GM19023 (cell line): ENCODE measurements around the gene AGMAT.
A peak's percentile ranks its signal among the peaks of the same experiment; 100 is the strongest.

ENCODE experiments used
- ATAC-seq: cut with Tn5 transposase; IDR thresholded peaks from one replicate; pipeline ENCODE4 v1.9.1; 2021; ENCODE audit warnings: mild to moderate bottlenecking, moderate library complexity; ENCODE audit not compliant: unreplicated experiment

The AGMAT gene

GRCh38 chr1:15584489-15585363 lies at the start of gene AGMAT:
TSS of gene AGMAT (minus strand) at chr1:15585051. CDS start at chr1:15584967, 84 bp downstream.
- peak; percentile 62 for ATAC-seq

- no peak for ATAC-seq
Measured at GRCh38 chr1:15633756-15634420, 49.0 kb upstream of the AGMAT start.

GRCh38 chr1:15628003-15628402 lies 43.2 kb upstream of the AGMAT start:
- ATAC-seq = no peak

- no peak for ATAC-seq
Measured at GRCh38 chr1:15627343-15627988, 42.6 kb upstream of the AGMAT start.

- no peak for ATAC-seq
Measured at GRCh38 chr1:15626269-15626950, 41.6 kb upstream of the AGMAT start.

- no peak for ATAC-seq
Measured at GRCh38 chr1:15625056-15625917, 40.4 kb upstream of the AGMAT start.

GRCh38 chr1:15624133-15624714 lies 39.4 kb upstream of the AGMAT start:
- no peak for ATAC-seq

GRCh38 chr1:15623435-15623834 lies 38.6 kb upstream of the AGMAT start:
- no peak for ATAC-seq

GRCh38 chr1:15622712-15623373 lies 38.0 kb upstream of the AGMAT start:
- no peak for ATAC-seq

- ATAC-seq = no peak
Measured at GRCh38 chr1:15621975-15622374, 37.1 kb upstream of the AGMAT start.

- ATAC-seq = no peak
Measured at GRCh38 chr1:15620902-15621682, 36.2 kb upstream of the AGMAT start.

GRCh38 chr1:15620155-15620545 lies 35.3 kb upstream of the AGMAT start:
- ATAC-seq = no peak

GRCh38 chr1:15618655-15619525 lies 34.0 kb upstream of the AGMAT start:
- ATAC-seq = no peak

- ATAC-seq = no peak
Measured at GRCh38 chr1:15618077-15618654, 33.3 kb upstream of the AGMAT start.

- peak; percentile 76 for ATAC-seq
Measured at GRCh38 chr1:15617173-15618076, 32.6 kb upstream of the AGMAT start, which contains the start of gene DDI2. TSS of gene DDI2 (plus strand) at chr1:15617458. CDS start at chr1:15617671, 213 bp downstream.
